ENCODE measurements around the gene CELF2.

- no peak for TF ChIP-seq CTCF (IDR thresholded peaks at IDR 0.05; ENCODE audit: borderline replicate concordance, extremely low read depth, low read length, poor library complexity, severe bottlenecking)
- TF ChIP-seq EZH2 (IDR thresholded peaks at IDR 0.05; ENCODE audit: borderline replicate concordance, low read depth, low read length, severe bottlenecking): no peak
Measured at GRCh38 chr10:11013836-11014235, 3.8 kb upstream of the CELF2 start.

All from DND-41 (cell line).